Adrenal gland (tissue), 5 donors: ENCODE measurements around the gene CERS4.

Experiments used
- POLR2A ChIP-seq, 2 donors: fragments of 450-650 bp; IDR thresholded peaks; one replicate each; pipeline ENCODE4 v1.6.1; 2017; ENCODE audit warnings: antibody characterized with exemption in 2 of 2, mild to moderate bottlenecking in 2 of 2, moderate library complexity in 1 of 2
- TF ChIP-seq, protein P1 (sequence below), 6 experiments: fragments of 450-650 bp in 4 of 6; fragments of 200-600 bp in 2 of 6; sonication (generic) in 1 of 6; IDR thresholded peaks; 1 replicate in 5 of 6; 2 replicates in 1 of 6; pipeline versions ENCODE4 v1.5.1 to v1.8.0; 2016 to 2021; ENCODE audit warnings: antibody characterized with exemption in 6 of 6, mild to moderate bottlenecking in 2 of 6, moderate library complexity in 1 of 6
- donor health status: DM: no; HTN: no; CAD: no.

GRCh38 chr19:8265872-8266271, 56.7 kb downstream of the CERS4 start:
- no peak for TF ChIP-seq POLR2A (IDR thresholded peaks at IDR 0.05)
- TF ChIP-seq, protein P1, sequence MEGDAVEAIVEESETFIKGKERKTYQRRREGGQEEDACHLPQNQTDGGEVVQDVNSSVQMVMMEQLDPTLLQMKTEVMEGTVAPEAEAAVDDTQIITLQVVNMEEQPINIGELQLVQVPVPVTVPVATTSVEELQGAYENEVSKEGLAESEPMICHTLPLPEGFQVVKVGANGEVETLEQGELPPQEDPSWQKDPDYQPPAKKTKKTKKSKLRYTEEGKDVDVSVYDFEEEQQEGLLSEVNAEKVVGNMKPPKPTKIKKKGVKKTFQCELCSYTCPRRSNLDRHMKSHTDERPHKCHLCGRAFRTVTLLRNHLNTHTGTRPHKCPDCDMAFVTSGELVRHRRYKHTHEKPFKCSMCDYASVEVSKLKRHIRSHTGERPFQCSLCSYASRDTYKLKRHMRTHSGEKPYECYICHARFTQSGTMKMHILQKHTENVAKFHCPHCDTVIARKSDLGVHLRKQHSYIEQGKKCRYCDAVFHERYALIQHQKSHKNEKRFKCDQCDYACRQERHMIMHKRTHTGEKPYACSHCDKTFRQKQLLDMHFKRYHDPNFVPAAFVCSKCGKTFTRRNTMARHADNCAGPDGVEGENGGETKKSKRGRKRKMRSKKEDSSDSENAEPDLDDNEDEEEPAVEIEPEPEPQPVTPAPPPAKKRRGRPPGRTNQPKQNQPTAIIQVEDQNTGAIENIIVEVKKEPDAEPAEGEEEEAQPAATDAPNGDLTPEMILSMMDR (IDR thresholded peaks at IDR 0.05): no peak
